ENCODE results near the gene PAF1. TPM values are rescaled to one million over a fixed set of nuclear protein-coding genes. Genes with fewer than 3 reads are reported as not detected.
A peak's percentile ranks its signal among the peaks of the same experiment; 100 is the strongest.

Gene PAF1
- total and polyA plus RNA-seq, 2 of the 13 experiments (the other 11 are each of a cell fraction or from before 2014, with no cell fraction given) = 30.2 to 31.1 TPM

DNA sequence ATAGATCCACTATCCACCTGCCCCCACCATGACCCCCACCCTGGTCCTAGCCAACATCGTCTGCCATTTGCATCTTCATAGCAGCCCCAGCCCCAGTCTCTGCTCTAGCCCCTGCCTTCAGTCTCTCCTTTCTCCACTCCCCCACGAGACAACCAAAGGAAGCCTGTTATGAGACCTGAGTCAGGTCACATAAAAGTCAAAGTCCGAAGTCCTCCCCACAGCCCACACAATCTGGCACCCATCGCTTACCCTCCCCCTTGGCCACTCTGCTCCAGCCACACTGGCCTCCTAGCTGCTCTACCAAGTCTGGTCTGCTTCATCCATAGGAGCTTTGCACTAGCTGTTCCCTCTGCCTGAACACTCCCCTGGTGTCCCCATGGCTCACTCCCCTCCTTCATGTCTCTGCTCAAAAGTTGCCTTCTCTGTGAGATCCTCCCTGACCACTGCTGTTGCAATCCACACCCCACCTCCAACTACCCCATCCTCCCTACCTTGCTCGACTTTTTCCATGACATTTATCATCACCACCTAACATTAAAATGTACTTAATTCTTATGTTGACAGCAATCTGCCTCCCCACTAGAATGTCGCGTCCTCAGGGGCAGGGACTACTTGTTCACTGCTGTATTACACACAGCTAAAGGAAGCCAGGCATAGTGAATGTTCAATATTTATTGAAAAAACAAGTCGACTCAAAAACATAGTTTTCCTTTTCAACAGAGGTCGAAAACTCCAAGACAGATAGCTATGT is 20.4 kb upstream of the PAF1 start (continued):
- TF ChIP-seq, protein P1, sequence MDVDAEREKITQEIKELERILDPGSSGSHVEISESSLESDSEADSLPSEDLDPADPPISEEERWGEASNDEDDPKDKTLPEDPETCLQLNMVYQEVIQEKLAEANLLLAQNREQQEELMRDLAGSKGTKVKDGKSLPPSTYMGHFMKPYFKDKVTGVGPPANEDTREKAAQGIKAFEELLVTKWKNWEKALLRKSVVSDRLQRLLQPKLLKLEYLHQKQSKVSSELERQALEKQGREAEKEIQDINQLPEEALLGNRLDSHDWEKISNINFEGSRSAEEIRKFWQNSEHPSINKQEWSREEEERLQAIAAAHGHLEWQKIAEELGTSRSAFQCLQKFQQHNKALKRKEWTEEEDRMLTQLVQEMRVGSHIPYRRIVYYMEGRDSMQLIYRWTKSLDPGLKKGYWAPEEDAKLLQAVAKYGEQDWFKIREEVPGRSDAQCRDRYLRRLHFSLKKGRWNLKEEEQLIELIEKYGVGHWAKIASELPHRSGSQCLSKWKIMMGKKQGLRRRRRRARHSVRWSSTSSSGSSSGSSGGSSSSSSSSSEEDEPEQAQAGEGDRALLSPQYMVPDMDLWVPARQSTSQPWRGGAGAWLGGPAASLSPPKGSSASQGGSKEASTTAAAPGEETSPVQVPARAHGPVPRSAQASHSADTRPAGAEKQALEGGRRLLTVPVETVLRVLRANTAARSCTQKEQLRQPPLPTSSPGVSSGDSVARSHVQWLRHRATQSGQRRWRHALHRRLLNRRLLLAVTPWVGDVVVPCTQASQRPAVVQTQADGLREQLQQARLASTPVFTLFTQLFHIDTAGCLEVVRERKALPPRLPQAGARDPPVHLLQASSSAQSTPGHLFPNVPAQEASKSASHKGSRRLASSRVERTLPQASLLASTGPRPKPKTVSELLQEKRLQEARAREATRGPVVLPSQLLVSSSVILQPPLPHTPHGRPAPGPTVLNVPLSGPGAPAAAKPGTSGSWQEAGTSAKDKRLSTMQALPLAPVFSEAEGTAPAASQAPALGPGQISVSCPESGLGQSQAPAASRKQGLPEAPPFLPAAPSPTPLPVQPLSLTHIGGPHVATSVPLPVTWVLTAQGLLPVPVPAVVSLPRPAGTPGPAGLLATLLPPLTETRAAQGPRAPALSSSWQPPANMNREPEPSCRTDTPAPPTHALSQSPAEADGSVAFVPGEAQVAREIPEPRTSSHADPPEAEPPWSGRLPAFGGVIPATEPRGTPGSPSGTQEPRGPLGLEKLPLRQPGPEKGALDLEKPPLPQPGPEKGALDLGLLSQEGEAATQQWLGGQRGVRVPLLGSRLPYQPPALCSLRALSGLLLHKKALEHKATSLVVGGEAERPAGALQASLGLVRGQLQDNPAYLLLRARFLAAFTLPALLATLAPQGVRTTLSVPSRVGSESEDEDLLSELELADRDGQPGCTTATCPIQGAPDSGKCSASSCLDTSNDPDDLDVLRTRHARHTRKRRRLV (CRISPR knock-in tag; IDR thresholded peaks at IDR 0.05) = no peak
- TF ChIP-seq MXI1 (IDR thresholded peaks at IDR 0.05; ENCODE audit: borderline replicate concordance, low read depth, low read length) = peak; percentile 48; the same call in 1 of the 3 replicates
- TF ChIP-seq ZNF547 (CRISPR knock-in tag; IDR thresholded peaks at IDR 0.05) = peak; percentile 18; the same call in 1 of the 2 replicates
- peak; percentile 66 for TF ChIP-seq ASH2L (IDR thresholded peaks at IDR 0.05; ENCODE audit: insufficient read length, low read depth, low read length)
- TF ChIP-seq STAG1 (CRISPR knock-in tag; IDR thresholded peaks at IDR 0.05) = no peak; the same call in 1 of the 2 replicates
- TF ChIP-seq, protein P2, sequence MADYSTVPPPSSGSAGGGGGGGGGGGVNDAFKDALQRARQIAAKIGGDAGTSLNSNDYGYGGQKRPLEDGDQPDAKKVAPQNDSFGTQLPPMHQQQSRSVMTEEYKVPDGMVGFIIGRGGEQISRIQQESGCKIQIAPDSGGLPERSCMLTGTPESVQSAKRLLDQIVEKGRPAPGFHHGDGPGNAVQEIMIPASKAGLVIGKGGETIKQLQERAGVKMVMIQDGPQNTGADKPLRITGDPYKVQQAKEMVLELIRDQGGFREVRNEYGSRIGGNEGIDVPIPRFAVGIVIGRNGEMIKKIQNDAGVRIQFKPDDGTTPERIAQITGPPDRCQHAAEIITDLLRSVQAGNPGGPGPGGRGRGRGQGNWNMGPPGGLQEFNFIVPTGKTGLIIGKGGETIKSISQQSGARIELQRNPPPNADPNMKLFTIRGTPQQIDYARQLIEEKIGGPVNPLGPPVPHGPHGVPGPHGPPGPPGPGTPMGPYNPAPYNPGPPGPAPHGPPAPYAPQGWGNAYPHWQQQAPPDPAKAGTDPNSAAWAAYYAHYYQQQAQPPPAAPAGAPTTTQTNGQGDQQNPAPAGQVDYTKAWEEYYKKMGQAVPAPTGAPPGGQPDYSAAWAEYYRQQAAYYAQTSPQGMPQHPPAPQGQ (CRISPR knock-in tag; IDR thresholded peaks at IDR 0.05; ENCODE audit: borderline replicate concordance) = no peak
- no peak for TF ChIP-seq DR1 (CRISPR knock-in tag; IDR thresholded peaks at IDR 0.05)
- TF ChIP-seq, protein P3, sequence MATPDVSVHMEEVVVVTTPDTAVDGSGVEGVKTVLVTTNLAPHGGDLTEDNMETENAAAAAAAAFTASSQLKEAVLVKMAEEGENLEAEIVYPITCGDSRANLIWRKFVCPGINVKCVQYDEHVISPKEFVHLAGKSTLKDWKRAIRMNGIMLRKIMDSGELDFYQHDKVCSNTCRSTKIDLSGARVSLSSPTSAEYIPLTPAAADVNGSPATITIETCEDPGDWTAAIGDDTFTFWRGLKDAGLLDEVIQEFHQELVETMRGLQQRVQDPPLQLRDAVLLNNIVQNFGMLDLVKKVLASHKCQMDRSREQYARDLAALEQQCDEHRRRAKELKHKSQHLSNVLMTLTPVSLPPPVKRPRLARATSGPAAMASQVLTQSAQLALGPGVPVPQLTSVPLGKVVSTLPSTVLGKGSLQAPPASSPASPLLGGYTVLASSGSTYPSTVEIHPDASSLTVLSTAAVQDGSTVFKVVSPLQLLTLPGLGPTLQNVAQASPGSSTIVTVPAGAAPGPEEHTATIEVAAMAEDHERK (CRISPR knock-in tag; IDR thresholded peaks at IDR 0.05; ENCODE audit: low read depth) = no peak
- TF ChIP-seq AGO1 (IDR thresholded peaks at IDR 0.05; ENCODE audit: low read depth, low read length, poor library complexity, severe bottlenecking) = no peak
- TF ChIP-seq, protein P4, sequence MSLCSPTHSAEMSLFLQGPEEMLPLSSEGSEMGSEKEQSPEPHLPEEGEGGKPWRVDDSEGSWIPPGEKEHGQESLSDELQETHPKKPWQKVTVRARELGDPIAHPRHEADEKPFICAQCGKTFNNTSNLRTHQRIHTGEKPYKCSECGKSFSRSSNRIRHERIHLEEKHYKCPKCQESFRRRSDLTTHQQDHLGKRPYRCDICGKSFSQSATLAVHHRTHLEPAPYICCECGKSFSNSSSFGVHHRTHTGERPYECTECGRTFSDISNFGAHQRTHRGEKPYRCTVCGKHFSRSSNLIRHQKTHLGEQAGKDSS (CRISPR knock-in tag; IDR thresholded peaks at IDR 0.05; ENCODE audit: borderline replicate concordance, low read depth) = no peak
- TF ChIP-seq MEF2D (CRISPR knock-in tag; IDR thresholded peaks at IDR 0.05) = 0 out of 2 replicates have a peak, but pooled peaks have one; percentile 25
- no peak for TF ChIP-seq ZNF496 (CRISPR knock-in tag; IDR thresholded peaks at IDR 0.05; ENCODE audit: insufficient replicate concordance)
- TF ChIP-seq ZNF790 (CRISPR knock-in tag; IDR thresholded peaks at IDR 0.05; ENCODE audit: borderline replicate concordance) = no peak; the same call in 1 of the 2 replicates
- TF ChIP-seq, protein P5, sequence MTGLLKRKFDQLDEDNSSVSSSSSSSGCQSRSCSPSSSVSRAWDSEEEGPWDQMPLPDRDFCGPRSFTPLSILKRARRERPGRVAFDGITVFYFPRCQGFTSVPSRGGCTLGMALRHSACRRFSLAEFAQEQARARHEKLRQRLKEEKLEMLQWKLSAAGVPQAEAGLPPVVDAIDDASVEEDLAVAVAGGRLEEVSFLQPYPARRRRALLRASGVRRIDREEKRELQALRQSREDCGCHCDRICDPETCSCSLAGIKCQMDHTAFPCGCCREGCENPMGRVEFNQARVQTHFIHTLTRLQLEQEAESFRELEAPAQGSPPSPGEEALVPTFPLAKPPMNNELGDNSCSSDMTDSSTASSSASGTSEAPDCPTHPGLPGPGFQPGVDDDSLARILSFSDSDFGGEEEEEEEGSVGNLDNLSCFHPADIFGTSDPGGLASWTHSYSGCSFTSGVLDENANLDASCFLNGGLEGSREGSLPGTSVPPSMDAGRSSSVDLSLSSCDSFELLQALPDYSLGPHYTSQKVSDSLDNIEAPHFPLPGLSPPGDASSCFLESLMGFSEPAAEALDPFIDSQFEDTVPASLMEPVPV (CRISPR knock-in tag; IDR thresholded peaks at IDR 0.05) = no peak

Measured in HepG2 (cell line).